IMR-90 (cell line): ENCODE measurements around the gene ANXA3. TPM values are rescaled to one million over a fixed set of nuclear protein-coding genes. Genes with fewer than 3 reads are reported as not detected.

Experiments used
- ATAC-seq: fragments of 200-7000 bp; cut with Tn5 transposase; 2 replicates; pipeline ENCODE4 v1.9.1; 2020; ENCODE audit warnings: low read depth, mild to moderate bottlenecking, moderate library complexity
- BruUV-seq: library from RNA; stranded (reverse); fragments of 400-500 nt; replicated peaks from 2 replicates; lab custom pipeline; 2021; lab: Mats Ljungman, UMichigan
- CTCF ChIA-PET: fragments of 300-600 bp; formaldehyde crosslinking; extraction: SDS; loops from one replicate; lab custom pipeline; 2021; ENCODE audit warnings: antibody characterized with exemption; lab: Yijun Ruan, JAX
- POLR2A ChIA-PET: fragments of 300-600 bp; sonication (Branson Sonifier 250); formaldehyde crosslinking; loops from one replicate; lab custom pipeline; 2022; ENCODE audit warnings: antibody characterized with exemption; ENCODE audit not compliant: unreplicated experiment; lab: Charles Lee
- DNase-seq: peaks from one replicate; pipeline ENCODE4 v3.0.0; 2013
- H2AFZ ChIP-seq: replicated peaks from 2 replicates; pipeline ENCODE3; 2013; ENCODE audit warnings: low read length, mild to moderate bottlenecking; ENCODE audit not compliant: poor library complexity
- H2AK5ac ChIP-seq: 2 replicates; pipeline ENCODE4 v1.6.1; 2013; ENCODE audit warnings: low read depth, low read length, inconsistent platforms
- H2AK9ac ChIP-seq: replicated peaks from 2 replicates; pipeline ENCODE3; 2013; ENCODE audit warnings: mild to moderate bottlenecking, low read depth, low read length, moderate library complexity; ENCODE audit not compliant: poor library complexity
- H2BK120ac ChIP-seq: 2 replicates; pipeline ENCODE4 v1.6.1; 2013; ENCODE audit warnings: low read depth, low read length, inconsistent platforms
- H2BK15ac ChIP-seq: 3 replicates; pipeline ENCODE4 v1.6.1; 2013; ENCODE audit warnings: low read depth, low read length, inconsistent platforms
- H2BK20ac ChIP-seq: 2 replicates; pipeline ENCODE4 v1.6.1; 2013; ENCODE audit warnings: low read depth, mild to moderate bottlenecking, inconsistent platforms, low read length, moderate library complexity
- H2BK5ac ChIP-seq: 2 replicates; pipeline ENCODE4 v1.6.1; 2013; ENCODE audit warnings: mild to moderate bottlenecking, low read depth, low read length, inconsistent platforms; ENCODE audit not compliant: poor library complexity, severe bottlenecking
- H3K14ac ChIP-seq: replicated peaks from 2 replicates; pipeline ENCODE4 v1.6.1; 2013; ENCODE audit warnings: low read depth, low read length, inconsistent platforms
- H3K18ac ChIP-seq: 2 replicates; pipeline ENCODE4 v1.6.1; 2013; ENCODE audit warnings: low read depth, low read length, control low read depth
- H3K23ac ChIP-seq: 2 replicates; pipeline ENCODE4 v1.6.1; 2013; ENCODE audit warnings: low read depth, low read length, inconsistent platforms
- H3K27ac ChIP-seq: 2 replicates; pipeline ENCODE4 v1.5.1; 2013; ENCODE audit warnings: mild to moderate bottlenecking, control low read depth, low read length; ENCODE audit not compliant: insufficient read depth
- H3K27me3 ChIP-seq: 2 replicates; pipeline ENCODE4 v1.6.1; 2013; ENCODE audit warnings: low read length; ENCODE audit not compliant: control insufficient read depth, insufficient read depth
- H3K36me3 ChIP-seq: 2 replicates; pipeline ENCODE4 v1.6.1; 2013; ENCODE audit warnings: low read length, mixed read lengths; ENCODE audit not compliant: control insufficient read depth, insufficient read depth
- H3K4ac ChIP-seq: 2 replicates; pipeline ENCODE4 v1.6.1; 2013; ENCODE audit warnings: low read depth, low read length, inconsistent platforms
- H3K4me1 ChIP-seq: 2 replicates; pipeline ENCODE4 v1.6.1; 2013; ENCODE audit warnings: low read length, mixed read lengths; ENCODE audit not compliant: control insufficient read depth, insufficient read depth
- H3K4me2 ChIP-seq: 2 replicates; pipeline ENCODE4 v1.6.1; 2013; ENCODE audit warnings: low read depth, mild to moderate bottlenecking, control low read depth, low read length, moderate library complexity
- H3K4me3 ChIP-seq: 2 replicates; pipeline ENCODE4 v1.5.1; 2013; ENCODE audit warnings: low read depth, mild to moderate bottlenecking, control low read depth, low read length, moderate library complexity; ENCODE audit not compliant: insufficient read depth
- H3K56ac ChIP-seq: 2 replicates; pipeline ENCODE4 v1.6.1; 2013; ENCODE audit warnings: low read length, inconsistent platforms; ENCODE audit not compliant: insufficient read depth; ENCODE audit errors: extremely low read depth
- H3K79me1 ChIP-seq, 2 experiments: 2 replicates each; pipeline ENCODE4 v1.6.1; 2013; ENCODE audit warnings: low read length in 2 of 2, inconsistent platforms in 1 of 2, low read depth in 1 of 2
- H3K9ac ChIP-seq: 2 replicates; pipeline ENCODE4 v1.6.1; 2013; ENCODE audit warnings: low read depth, low read length, control low read depth
- H3K9me1 ChIP-seq: 2 replicates; pipeline ENCODE4 v1.6.1; 2013; ENCODE audit warnings: low read length, inconsistent platforms; ENCODE audit not compliant: insufficient read depth
- H3K9me3 ChIP-seq: 2 replicates; pipeline ENCODE4 v1.6.1; 2013; ENCODE audit warnings: low read length; ENCODE audit not compliant: control insufficient read depth, insufficient read depth
- H4K20me1 ChIP-seq: 2 replicates; pipeline ENCODE4 v1.6.1; 2013; ENCODE audit warnings: low read length, inconsistent platforms; ENCODE audit not compliant: insufficient read depth
- H4K5ac ChIP-seq: 2 replicates; pipeline ENCODE4 v1.6.1; 2013; ENCODE audit warnings: mild to moderate bottlenecking, low read depth, low read length, control low read depth
- H4K8ac ChIP-seq, 2 experiments: 2 replicates each; pipeline ENCODE4 v1.6.1; 2013; ENCODE audit warnings: low read depth in 2 of 2, low read length in 2 of 2, control low read depth in 1 of 2, inconsistent platforms in 1 of 2
- H4K91ac ChIP-seq: 2 replicates; pipeline ENCODE4 v1.6.1; 2013; ENCODE audit warnings: low read depth, low read length, inconsistent platforms; ENCODE audit not compliant: insufficient read depth
- BHLHE40 ChIP-seq: fragments of 150-350 bp; IDR thresholded peaks from 2 replicates; pipeline ENCODE4 v1.6.1; 2016; ENCODE audit warnings: mild to moderate bottlenecking, low read depth, low read length
- CEBPB ChIP-seq: IDR thresholded peaks from 2 replicates; pipeline ENCODE4 v1.6.1; 2012; ENCODE audit warnings: low read depth, low read length, improper control_type of control experiment
- CHD1 ChIP-seq: IDR thresholded peaks from 2 replicates; pipeline ENCODE4 v1.6.1; 2012; ENCODE audit warnings: low read depth, low read length, improper control_type of control experiment
- FOS ChIP-seq: fragments of 150-350 bp; IDR thresholded peaks from 2 replicates; pipeline ENCODE4 v1.6.1; 2016; ENCODE audit warnings: low read depth, low read length
- MAZ ChIP-seq: IDR thresholded peaks from 2 replicates; pipeline ENCODE4 v1.6.1; 2012; ENCODE audit warnings: low read depth, mild to moderate bottlenecking, low read length, improper control_type of control experiment, moderate library complexity, borderline replicate concordance
- NFE2L2 ChIP-seq: fragments of 150-350 bp; IDR thresholded peaks from 2 replicates; pipeline ENCODE4 v1.6.1; 2016; ENCODE audit warnings: low read depth, mild to moderate bottlenecking, low read length
- RAD21 ChIP-seq: IDR thresholded peaks from 2 replicates; pipeline ENCODE4 v1.6.1; 2012; ENCODE audit warnings: low read length, improper control_type of control experiment
- RCOR1 ChIP-seq: IDR thresholded peaks from 2 replicates; pipeline ENCODE4 v1.6.1; 2012; ENCODE audit warnings: mild to moderate bottlenecking, low read length, improper control_type of control experiment; ENCODE audit not compliant: insufficient replicate concordance
- RFX5 ChIP-seq: IDR thresholded peaks from 2 replicates; pipeline ENCODE4 v1.8.0; 2012; ENCODE audit warnings: low read depth, mild to moderate bottlenecking, low read length, moderate library complexity
- USF2 ChIP-seq: fragments of 150-350 bp; IDR thresholded peaks from 2 replicates; pipeline ENCODE4 v1.6.1; 2017; ENCODE audit warnings: mild to moderate bottlenecking, antibody characterized with exemption, low read length, low read depth
- WGBS, 2 experiments: methylation state at CpG; one replicate each; pipeline versions ENCODE4 v1.1.5 to v1.1.7; 2013; ENCODE audit warnings: missing lambda C conversion rate in 2 of 2; ENCODE audit not compliant: insufficient read length in 1 of 2; ENCODE audit errors: extremely low coverage in 2 of 2; 5-methylcytosine and 5-hydroxymethylcytosine counted together
- dilution Hi-C: fragments of 300-500 bp; cut with HindIII; formaldehyde crosslinking; loops from one replicate; pipeline ENCODE4 v1.14.3; 2018; ENCODE audit warnings: low sequenced_read_pairs; ENCODE audit not compliant: unreplicated experiment
- in situ Hi-C: fragments of 300-500 bp; cut with MboI; formaldehyde crosslinking; loops from 3 replicates; pipeline ENCODE4 v1.14.3; 2019; ENCODE audit warnings: low sequenced_read_pairs, inconsistent platforms, mixed read lengths
- intact Hi-C: fragments of 100-400 bp; cut with micrococcal nuclease; formaldehyde crosslinking; loops from 2 replicates; pipeline ENCODE4 v1.10.0; 2022
- polyA plus RNA-seq, 3 experiments: library from polyadenylated mRNA; depleted of rRNA; stranded (reverse); fragments of >200 nt; gene quantifications; 2 replicates each; pipeline ENCODE4 v1.2.3, GENCODE V29; 2012; ENCODE audit warnings: low replicate concordance in 1 of 3
- total RNA-seq: library from RNA; depleted of rRNA; stranded (reverse); fragments of >200 nt; gene quantifications from 2 replicates; pipeline ENCODE4 v1.2.3, GENCODE V29; 2012

Gene ANXA3
- total and polyA plus RNA-seq, 2 of the 4 experiments (the other 2 are of a cell fraction) = 4.2 to 5.0 TPM

GRCh38 chr4:78606035-78606434 is 54.5 kb downstream of the ANXA3 start:
- Histone ChIP-seq H2AK9ac (no peak overlapping the region), H3K9me1 (no peaks in the 10 kb centered on the region), H2BK20ac (no peak overlapping the region), H3K4ac (no peak overlapping the region), H4K20me1 (no peaks in the 10 kb centered on the region), H3K9me3 (no peaks in the 10 kb centered on the region), H3K4me1 (no peaks in the 10 kb centered on the region), H4K5ac (no peak overlapping the region), H3K27me3 (no peaks in the 10 kb centered on the region), H3K4me3 (no peak overlapping the region), H3K56ac (no peak overlapping the region), H3K23ac (no peak overlapping the region), H2BK15ac (no peak overlapping the region), H3K27ac (no peak overlapping the region), H3K36me3 (no peaks in the 10 kb centered on the region), H3K18ac (no peak overlapping the region), H4K91ac (no peak overlapping the region), H2BK5ac (no peak overlapping the region), H2AK5ac (no peak overlapping the region), H3K14ac (no peak overlapping the region), H4K8ac (no peak overlapping the region), H3K9ac (no peak overlapping the region), H3K4me2 (no peak overlapping the region), H2AFZ (no peak overlapping the region), H3K79me1 (no peaks in the 10 kb centered on the region), H2BK120ac (no peak overlapping the region)
- ATAC-seq (no peak), DNase-seq (no peak)
- in situ Hi-C loops = no loop called here
- intact Hi-C loops = no loop called here
- dilution Hi-C loops = loop anchor here (25.0 kb wide), 1 partner anchor 256 kb away; no protein-coding TSS in a partner anchor
- CTCF ChIA-PET = no interaction called here
- no peak for TF ChIP-seq NFE2L2
- no peak for TF ChIP-seq USF2
- TF ChIP-seq CHD1 = no peak
- no peak for TF ChIP-seq RAD21
- no peak for TF ChIP-seq MAZ
- no peak for TF ChIP-seq RCOR1
- TF ChIP-seq FOS = no peak
- TF ChIP-seq BHLHE40 = no peak
- no peak for TF ChIP-seq RFX5
- no peak for TF ChIP-seq CEBPB
- no CpG with 5 or more reads among the region's 3 CpGs for WGBS, 2 experiments
- POLR2A ChIA-PET = no interaction called here
- BruUV-seq = no TSS peak
